AG09319 (cell line): ENCODE measurements around the gene FGD3.
A peak's percentile ranks its signal among the peaks of the same experiment; 100 is the strongest.
"Not testable (repeated sequence)": the region's sequence is repeated elsewhere in the genome, so short reads cannot be mapped to it uniquely, and the experiment has no call there.

ENCODE experiments used
- DNase-seq: peaks from one replicate; pipeline ENCODE4 v3.0.0-alpha.2; 2010; ENCODE audit warnings: low read depth; ENCODE audit errors: extremely low read depth
- TF ChIP-seq, protein P1 (sequence below): IDR thresholded peaks from 2 replicates; pipeline ENCODE4 v1.5.1; 2011; ENCODE audit warnings: low read depth, mild to moderate bottlenecking, inconsistent platforms, low read length, moderate library complexity

The FGD3 gene

GRCh38 chr9:92986176-92987119 lies 39.1 kb downstream of the FGD3 start:
- DNase-seq = no peak
- TF ChIP-seq, protein P1, sequence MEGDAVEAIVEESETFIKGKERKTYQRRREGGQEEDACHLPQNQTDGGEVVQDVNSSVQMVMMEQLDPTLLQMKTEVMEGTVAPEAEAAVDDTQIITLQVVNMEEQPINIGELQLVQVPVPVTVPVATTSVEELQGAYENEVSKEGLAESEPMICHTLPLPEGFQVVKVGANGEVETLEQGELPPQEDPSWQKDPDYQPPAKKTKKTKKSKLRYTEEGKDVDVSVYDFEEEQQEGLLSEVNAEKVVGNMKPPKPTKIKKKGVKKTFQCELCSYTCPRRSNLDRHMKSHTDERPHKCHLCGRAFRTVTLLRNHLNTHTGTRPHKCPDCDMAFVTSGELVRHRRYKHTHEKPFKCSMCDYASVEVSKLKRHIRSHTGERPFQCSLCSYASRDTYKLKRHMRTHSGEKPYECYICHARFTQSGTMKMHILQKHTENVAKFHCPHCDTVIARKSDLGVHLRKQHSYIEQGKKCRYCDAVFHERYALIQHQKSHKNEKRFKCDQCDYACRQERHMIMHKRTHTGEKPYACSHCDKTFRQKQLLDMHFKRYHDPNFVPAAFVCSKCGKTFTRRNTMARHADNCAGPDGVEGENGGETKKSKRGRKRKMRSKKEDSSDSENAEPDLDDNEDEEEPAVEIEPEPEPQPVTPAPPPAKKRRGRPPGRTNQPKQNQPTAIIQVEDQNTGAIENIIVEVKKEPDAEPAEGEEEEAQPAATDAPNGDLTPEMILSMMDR = peak; percentile 44

DNA sequence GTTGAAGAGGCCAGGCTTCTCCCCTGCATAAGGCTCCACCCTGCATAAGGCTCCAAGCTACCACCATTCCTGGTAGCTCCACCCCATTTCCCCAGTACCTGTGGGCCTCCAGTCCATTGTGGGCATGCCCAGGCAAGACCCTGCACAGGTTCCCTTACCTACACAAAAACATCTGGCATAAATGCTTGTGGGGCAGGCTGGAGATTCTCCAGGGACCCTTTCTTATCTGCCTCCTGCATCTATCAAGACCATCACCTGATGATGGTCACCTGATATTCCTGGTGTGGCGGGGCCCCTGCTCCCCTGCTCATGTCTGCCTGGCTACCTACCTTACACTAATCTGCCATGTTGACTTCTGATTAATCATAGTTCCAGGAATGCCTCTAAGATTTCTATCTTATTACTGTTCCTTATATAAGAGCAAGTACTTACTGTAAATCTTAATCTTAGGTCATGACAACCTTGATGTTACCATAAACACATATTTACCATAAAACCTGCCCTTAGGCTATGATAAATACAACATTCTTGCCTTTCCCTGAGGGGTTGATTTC lies 41.0 kb downstream of the FGD3 start:
- TF ChIP-seq, protein P1 = no peak
- DNase-seq = no peak

DNA sequence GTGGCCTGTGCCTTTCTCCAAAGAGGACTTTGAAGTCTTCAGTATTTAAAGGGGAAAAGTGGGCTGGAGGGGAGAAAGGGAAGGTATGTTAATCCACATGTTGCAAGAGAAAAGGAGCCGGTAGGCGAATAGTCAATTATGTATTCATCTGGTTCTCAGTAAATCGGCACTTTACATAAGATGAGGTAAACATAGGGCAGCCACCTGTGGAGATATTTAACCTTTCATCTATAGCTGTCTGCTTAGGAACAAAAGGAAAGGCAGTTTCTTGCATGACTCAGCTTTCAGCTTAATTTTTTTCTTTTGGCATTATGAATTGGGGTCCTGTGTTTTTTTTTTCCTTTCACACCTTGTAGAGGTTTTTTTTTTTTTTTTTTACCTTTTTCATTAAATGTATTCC lies 42.2 kb downstream of the FGD3 start:
- TF ChIP-seq, protein P1 = no peak

DNA sequence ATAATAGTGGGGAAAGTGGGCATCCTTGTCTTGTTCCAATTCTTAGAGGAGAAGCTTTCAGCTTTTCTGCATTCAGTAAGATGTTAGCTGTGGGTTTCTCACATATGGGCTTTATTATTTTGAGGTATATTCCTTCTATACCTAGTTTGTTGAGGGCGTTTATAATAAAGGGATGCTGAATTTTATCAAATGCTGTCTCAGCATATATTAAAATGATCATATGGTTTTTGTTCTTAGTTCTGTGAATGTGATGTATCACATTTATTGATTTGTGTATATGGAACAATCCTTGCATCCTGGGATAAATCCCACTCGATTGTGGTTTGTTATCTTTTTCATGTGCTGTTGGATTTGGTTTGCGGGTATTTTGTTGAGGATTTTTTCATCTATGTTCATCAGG lies 43.1 kb downstream of the FGD3 start:
- TF ChIP-seq, protein P1 = no peak
- no peak for DNase-seq

More for the DNA sequence above, 42.2 kb downstream of the FGD3 start:
- no peak for DNase-seq

- no peak for DNase-seq
- TF ChIP-seq, protein P1 = no peak
Observed at GRCh38 chr9:92992549-92992948, 45.2 kb downstream of the FGD3 start.

DNA sequence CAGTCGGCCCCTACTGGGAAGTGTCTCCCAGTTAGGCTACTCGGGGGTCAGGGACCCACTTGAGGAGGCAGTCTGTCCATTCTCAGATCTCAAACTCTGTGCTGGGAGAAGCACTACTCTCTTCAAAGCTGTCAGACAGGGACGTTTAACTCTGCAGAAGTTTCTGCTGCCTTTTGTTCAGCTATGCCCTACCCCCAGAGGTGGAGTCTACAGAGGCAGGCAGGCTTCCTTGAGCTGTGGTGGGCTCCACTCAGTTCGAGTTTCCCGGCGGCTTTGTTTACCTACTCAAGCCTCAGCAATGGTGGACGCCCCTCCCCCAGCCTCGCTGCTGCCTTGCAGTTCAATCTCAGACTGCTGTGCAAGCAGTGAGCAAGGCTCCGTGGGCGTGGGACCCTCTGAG lies 51.5 kb downstream of the FGD3 start:
- not testable (repeated sequence) for DNase-seq

DNA sequence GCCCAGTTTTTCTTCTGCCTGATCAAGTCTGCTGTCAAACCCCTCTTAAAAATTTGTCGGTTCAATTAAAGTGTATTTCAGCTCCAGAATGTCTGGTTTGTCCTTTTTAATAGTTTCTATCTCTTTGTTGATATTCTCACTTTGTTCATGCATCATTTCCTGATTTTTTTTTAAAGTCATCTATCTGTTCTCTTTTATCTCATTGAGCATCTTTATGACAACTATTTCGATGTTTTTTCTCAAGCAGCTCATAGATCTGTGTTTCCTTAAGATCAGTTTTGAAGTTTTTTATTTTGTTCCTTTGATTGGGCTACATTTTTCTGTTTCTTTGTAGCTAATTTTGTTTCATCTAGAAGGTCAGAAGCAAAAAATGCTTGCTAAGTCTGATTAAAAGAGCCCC lies 53.7 kb downstream of the FGD3 start:
- no peak for DNase-seq
- TF ChIP-seq, protein P1 = no peak
